ENCODE results near the gene CDH4. TPM values are rescaled to one million over a fixed set of nuclear protein-coding genes. Genes with fewer than 3 reads are reported as not detected.

CDH4 gene
- total and polyA plus RNA-seq, 2 donors (not counting 1 experiment from before 2014, with no cell fraction given): not detected

DNA sequence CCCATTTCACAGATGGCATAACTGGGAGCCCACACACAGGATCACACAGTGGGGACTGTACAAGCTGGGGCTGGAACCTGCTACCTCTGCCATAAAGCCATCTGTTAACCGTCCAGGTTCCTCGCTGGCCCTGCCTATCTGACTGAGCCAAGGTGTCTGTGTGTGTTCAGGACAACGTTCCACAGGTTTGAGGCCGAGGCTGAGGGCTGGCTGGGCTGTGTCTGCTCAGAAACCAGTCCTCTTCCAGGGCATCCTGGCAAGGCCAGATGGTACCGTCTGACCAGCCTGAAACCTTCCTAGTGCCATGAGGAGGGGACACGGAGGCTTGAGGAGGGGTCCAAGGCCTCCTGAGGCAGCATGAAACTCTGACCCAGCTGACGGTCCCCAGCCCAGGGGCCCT lies 663.0 kb downstream of the CDH4 start:
- H2AFZ ChIP-seq (ENCODE audit: insufficient read depth, low read depth, low read length, poor library complexity, severe bottlenecking): no peak overlapping the region
- H3K27ac Mint-ChIP-seq: no peak overlapping the region
- no peaks in the 10 kb centered on the region for H4K20me1 ChIP-seq (ENCODE audit: control insufficient read depth, insufficient read depth, low read length, poor library complexity, severe bottlenecking)
- CTCF ChIA-PET: no interaction called here
- H3K36me3 ChIP-seq (replicated peaks in 1 of 2; ENCODE audit: control extremely low read depth in 1 of 2, control insufficient read depth in 1 of 2, extremely low read depth in 1 of 2, insufficient read depth in 2 of 2, low read length in 1 of 2): no peaks in the 10 kb centered on the region
- H3K27me3 ChIP-seq (replicated peaks in 1 of 4; ENCODE audit: control extremely low read depth in 1 of 4, control insufficient read depth in 3 of 4, insufficient read depth in 4 of 4, low read length in 3 of 4): no peaks in the 10 kb centered on the region
- H3K9ac ChIP-seq (ENCODE audit: low read length): no peak overlapping the region
- POLR2A ChIA-PET: no interaction called here
- no peaks in the 10 kb centered on the region for H3K9me3 Mint-ChIP-seq (ENCODE audit: insufficient read depth)
- peaks cover 8% of the 10 kb centered on the region for H3K27me3 Mint-ChIP-seq
- TF ChIP-seq EZH2 (IDR thresholded peaks at IDR 0.05; ENCODE audit: borderline replicate concordance, insufficient read depth, low read depth, low read length, poor library complexity, severe bottlenecking): no peak
- TF ChIP-seq, protein P1, sequence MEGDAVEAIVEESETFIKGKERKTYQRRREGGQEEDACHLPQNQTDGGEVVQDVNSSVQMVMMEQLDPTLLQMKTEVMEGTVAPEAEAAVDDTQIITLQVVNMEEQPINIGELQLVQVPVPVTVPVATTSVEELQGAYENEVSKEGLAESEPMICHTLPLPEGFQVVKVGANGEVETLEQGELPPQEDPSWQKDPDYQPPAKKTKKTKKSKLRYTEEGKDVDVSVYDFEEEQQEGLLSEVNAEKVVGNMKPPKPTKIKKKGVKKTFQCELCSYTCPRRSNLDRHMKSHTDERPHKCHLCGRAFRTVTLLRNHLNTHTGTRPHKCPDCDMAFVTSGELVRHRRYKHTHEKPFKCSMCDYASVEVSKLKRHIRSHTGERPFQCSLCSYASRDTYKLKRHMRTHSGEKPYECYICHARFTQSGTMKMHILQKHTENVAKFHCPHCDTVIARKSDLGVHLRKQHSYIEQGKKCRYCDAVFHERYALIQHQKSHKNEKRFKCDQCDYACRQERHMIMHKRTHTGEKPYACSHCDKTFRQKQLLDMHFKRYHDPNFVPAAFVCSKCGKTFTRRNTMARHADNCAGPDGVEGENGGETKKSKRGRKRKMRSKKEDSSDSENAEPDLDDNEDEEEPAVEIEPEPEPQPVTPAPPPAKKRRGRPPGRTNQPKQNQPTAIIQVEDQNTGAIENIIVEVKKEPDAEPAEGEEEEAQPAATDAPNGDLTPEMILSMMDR (IDR thresholded peaks at IDR 0.05): no peak
- no peaks in the 10 kb centered on the region for H3K79me2 ChIP-seq (ENCODE audit: control insufficient read depth, insufficient read depth, low read length)
- H3K4me1 Mint-ChIP-seq: peaks cover 13% of the 10 kb centered on the region
- DNase-seq: no peak
- no peak overlapping the region for H3K4me3 Mint-ChIP-seq
- no peak for ATAC-seq (ENCODE audit: low read depth)
- H3K4me1 ChIP-seq (ENCODE audit: control insufficient read depth in 2 of 2, insufficient read depth in 2 of 2, low read length in 2 of 2): peaks cover 3 to 8% of the 10 kb centered on the region in 2 donors
- no peak overlapping the region for H3K27ac ChIP-seq (ENCODE audit: low read length in 2 of 2)
- no peak overlapping the region for H3K4me3 ChIP-seq (ENCODE audit: control extremely low read depth in 1 of 5, extremely low read depth in 1 of 5, insufficient read depth in 1 of 5, low read depth in 2 of 5, low read length in 4 of 5)
- 91% methylated on average over 7 of the region's 7 CpGs for WGBS (ENCODE audit: insufficient coverage)
- H3K4me2 ChIP-seq (replicated peaks; ENCODE audit: low read depth, low read length, poor library complexity, severe bottlenecking): no peak overlapping the region
- H3K9me3 ChIP-seq (ENCODE audit: control extremely low read depth in 1 of 3, control insufficient read depth in 2 of 3, insufficient read depth in 1 of 3, low read length in 2 of 3): peaks cover 0 to 26% (median 4%) of the 10 kb centered on the region in 3 donors
- intact Hi-C loops (cut with micrococcal nuclease): no loop called here

DNA sequence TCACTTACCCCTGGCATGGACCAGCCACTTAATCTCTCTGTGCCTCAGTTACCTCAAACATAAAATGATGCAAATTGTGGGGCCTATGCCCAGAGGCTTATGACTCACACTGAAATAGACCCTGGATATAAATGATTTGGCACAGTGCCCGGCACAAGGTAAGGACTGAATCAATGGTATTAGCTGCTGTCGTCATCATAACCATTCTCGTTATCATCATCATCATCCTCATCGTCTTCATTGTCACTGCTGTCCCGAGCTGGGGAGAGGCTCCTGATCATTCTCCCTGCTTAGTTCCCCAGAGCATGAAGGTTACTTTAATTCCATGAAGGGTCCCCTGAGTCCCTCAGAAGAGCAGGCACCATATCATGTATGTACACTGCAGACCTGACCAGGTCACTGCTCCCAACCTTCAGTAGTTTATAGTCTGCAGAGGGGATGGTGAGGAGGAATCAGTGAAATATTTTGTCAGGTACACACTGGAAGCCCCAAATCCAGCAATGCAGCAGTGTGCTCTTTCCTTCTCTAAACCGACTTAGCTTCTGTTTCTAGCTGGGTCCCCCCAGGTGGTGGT lies 664.3 kb downstream of the CDH4 start:
- Mint-ChIP-seq H3K27ac (no peak overlapping the region), H3K9me3 (ENCODE audit: insufficient read depth) (no peaks in the 10 kb centered on the region), H3K4me1 (peaks cover 13% of the 10 kb centered on the region), H3K4me3 (no peak overlapping the region), H3K27me3 (peaks cover 8% of the 10 kb centered on the region)
- intact Hi-C loops (cut with micrococcal nuclease): no loop called here
- H2AFZ ChIP-seq (ENCODE audit: insufficient read depth, low read depth, low read length, poor library complexity, severe bottlenecking): no peak overlapping the region
- H3K36me3 ChIP-seq (replicated peaks in 1 of 2; ENCODE audit: control extremely low read depth in 1 of 2, control insufficient read depth in 1 of 2, extremely low read depth in 1 of 2, insufficient read depth in 2 of 2, low read length in 1 of 2): no peaks in the 10 kb centered on the region
- no peak for DNase-seq
- H3K9ac ChIP-seq (ENCODE audit: low read length): no peak overlapping the region
- H3K27me3 ChIP-seq (replicated peaks in 1 of 4; ENCODE audit: control extremely low read depth in 1 of 4, control insufficient read depth in 3 of 4, insufficient read depth in 4 of 4, low read length in 3 of 4): no peaks in the 10 kb centered on the region
- no peak overlapping the region for H3K4me3 ChIP-seq (ENCODE audit: control extremely low read depth in 1 of 5, extremely low read depth in 1 of 5, insufficient read depth in 1 of 5, low read depth in 2 of 5, low read length in 4 of 5)
- no peak overlapping the region for H3K4me2 ChIP-seq (replicated peaks; ENCODE audit: low read depth, low read length, poor library complexity, severe bottlenecking)
- TF ChIP-seq, protein P1 (IDR thresholded peaks at IDR 0.05): no peak
- TF ChIP-seq EZH2 (IDR thresholded peaks at IDR 0.05; ENCODE audit: borderline replicate concordance, insufficient read depth, low read depth, low read length, poor library complexity, severe bottlenecking): no peak
- no peaks in the 10 kb centered on the region for H3K79me2 ChIP-seq (ENCODE audit: control insufficient read depth, insufficient read depth, low read length)
- H3K9me3 ChIP-seq (ENCODE audit: control extremely low read depth in 1 of 3, control insufficient read depth in 2 of 3, insufficient read depth in 1 of 3, low read length in 2 of 3): peaks cover 0 to 26% (median 0%) of the 10 kb centered on the region in 3 donors
- no peak overlapping the region for H3K27ac ChIP-seq (ENCODE audit: low read length in 2 of 2)
- ATAC-seq (ENCODE audit: low read depth): no peak
- H4K20me1 ChIP-seq (ENCODE audit: control insufficient read depth, insufficient read depth, low read length, poor library complexity, severe bottlenecking): no peaks in the 10 kb centered on the region
- peaks cover 3 to 8% of the 10 kb centered on the region in 2 donors for H3K4me1 ChIP-seq (ENCODE audit: control insufficient read depth in 2 of 2, insufficient read depth in 2 of 2, low read length in 2 of 2)
- WGBS (ENCODE audit: insufficient coverage): 91% methylated on average over 4 of the region's 6 CpGs
- ChIA-PET CTCF (no interaction called here), POLR2A (no interaction called here)

All from B cell (primary cell).